Mucosa of descending colon (tissue), 3 donors: ENCODE data around the gene CAPN15. TPM values are rescaled to one million over a fixed set of nuclear protein-coding genes. Genes with fewer than 3 reads are reported as not detected.
A peak's percentile ranks its signal among the peaks of the same experiment; 100 is the strongest.

Experiments used
- ATAC-seq: fragments of 200-7000 bp; cut with Tn5 transposase; one replicate; pipeline ENCODE4 v1.9.1; 2020; ENCODE audit warnings: mild to moderate bottlenecking, moderate library complexity
- DNase-seq, 3 donors: peaks; one replicate each; pipeline ENCODE4 v3.0.0-alpha.2; 2020
- H3K36me3 ChIP-seq: fragments of 200-600 bp; one replicate; pipeline ENCODE4 v1.8.0; 2021; ENCODE audit warnings: low read depth, mild to moderate bottlenecking
- H3K4me1 ChIP-seq: fragments of 200-600 bp; one replicate; pipeline ENCODE4 v1.8.0; 2021; ENCODE audit warnings: low read depth, mild to moderate bottlenecking
- H3K4me3 ChIP-seq: fragments of 200-600 bp; one replicate; pipeline ENCODE4 v1.8.0; 2021; ENCODE audit warnings: mild to moderate bottlenecking
- H3K9me3 ChIP-seq: fragments of 200-600 bp; one replicate; pipeline ENCODE4 v1.8.0; 2021; ENCODE audit warnings: mild to moderate bottlenecking
- CTCF ChIP-seq: fragments of 200-600 bp; IDR thresholded peaks from one replicate; pipeline ENCODE4 v1.8.0; 2022; ENCODE audit warnings: antibody characterized with exemption, mild to moderate bottlenecking
- intact Hi-C, 2 donors: fragments of 100-400 bp; cut with DNase I in 1 of 2; cut with micrococcal nuclease in 1 of 2; formaldehyde crosslinking; loops; one replicate each; pipeline versions ENCODE4 v1.11.0 to v1.11.1; 2022; cut with DNase I, micrococcal nuclease
- total RNA-seq, 3 donors: library from RNA; stranded (reverse); fragmentation: NEBNext Ultra II Directional in 2 of 3; extraction: Animal tissue kit (Norgen Biotek cat#: 25700) in 2 of 3; gene quantifications; one replicate each; pipeline versions ENCODE4 v1.2.1 to v1.2.4, GENCODE V29; 2021 to 2023
- donor health status: DM: no; HTN: no; CAD: no; lungs with moderate emphysema.
- donor health status: DM: no; HTN: no; CAD: no.
- donor health status: DM: no; HTN: yes; CAD: no.

Gene CAPN15
- total RNA-seq, 3 donors from 2014 or later = 73.5 to 110 (median 109) TPM

GRCh38 chr16:590188-590814 lies 62.8 kb downstream of the CAPN15 start:
- DNase-seq (peak in 1 of 3 donors; percentile 75), ATAC-seq (no peak)
- Histone ChIP-seq H3K36me3 (no peaks in the 10 kb centered on the region), H3K4me3 (peak overlapping the region; percentile 43), H3K9me3 (no peaks in the 10 kb centered on the region), H3K4me1 (peaks cover 50% of the 10 kb centered on the region)
- TF ChIP-seq CTCF = no peak
- intact Hi-C loops = loop anchor here in 1 of 2 donors (10.0 kb wide), 1 partner anchor 64 kb away; no protein-coding TSS in a partner anchor

DNA sequence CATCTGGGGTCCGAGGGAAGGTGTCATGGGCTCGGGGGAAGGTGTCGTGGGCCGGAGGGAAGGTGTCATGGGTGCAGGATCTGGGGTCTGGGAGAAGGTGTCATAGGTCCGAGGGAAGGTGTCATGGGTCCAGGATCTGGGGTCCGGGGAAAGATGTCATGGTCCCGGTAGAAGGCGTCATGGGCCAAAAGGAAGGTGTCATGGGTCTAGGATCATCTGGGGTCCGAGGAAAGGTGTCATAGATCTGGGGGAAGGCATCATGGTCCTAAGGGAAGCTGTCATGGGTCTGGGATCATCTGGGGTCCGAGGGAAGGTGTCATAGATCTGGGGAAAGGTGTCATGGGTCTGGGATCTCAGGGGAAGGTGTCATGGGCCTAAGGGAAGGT lies 63.3 kb downstream of the CAPN15 start:
- Histone ChIP-seq H3K9me3 (no peaks in the 10 kb centered on the region), H3K4me1 (peaks cover 53% of the 10 kb centered on the region), H3K4me3 (peak overlapping the region; percentile 43), H3K36me3 (no peaks in the 10 kb centered on the region)
- no peak for TF ChIP-seq CTCF
- intact Hi-C loops = loop anchor here in 1 of 2 donors (10.0 kb wide), 1 partner anchor 64 kb away; no protein-coding TSS in a partner anchor
- DNase-seq = no peak
- ATAC-seq = no peak

DNA sequence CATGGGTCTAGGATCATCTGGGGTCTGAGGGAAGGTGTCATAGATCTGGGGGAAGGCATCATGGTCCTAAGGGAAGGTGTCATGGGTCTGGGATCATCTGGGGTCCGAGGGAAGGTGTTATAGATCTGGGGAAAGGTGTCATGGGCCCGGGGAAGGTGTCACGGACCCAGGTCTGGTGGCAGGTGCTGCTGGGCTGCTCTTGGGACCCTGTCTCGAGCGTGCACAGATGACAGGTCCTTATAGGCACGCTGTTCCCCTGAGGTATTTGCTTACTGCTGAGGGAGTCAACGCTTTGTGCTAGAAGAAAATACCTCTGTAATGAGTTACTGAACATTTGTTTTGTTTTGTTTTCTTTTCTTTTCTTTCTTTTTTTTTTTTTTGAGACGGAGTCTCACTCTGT lies 63.7 kb downstream of the CAPN15 start:
- Histone ChIP-seq H3K4me3 (no peak overlapping the region), H3K36me3 (no peaks in the 10 kb centered on the region), H3K4me1 (peaks cover 56% of the 10 kb centered on the region), H3K9me3 (no peaks in the 10 kb centered on the region)
- DNase-seq (no peak), ATAC-seq (no peak)
- no peak for TF ChIP-seq CTCF
- intact Hi-C loops = loop anchor here in 1 of 2 donors (10.0 kb wide), 1 partner anchor 64 kb away; no protein-coding TSS in a partner anchor

DNA sequence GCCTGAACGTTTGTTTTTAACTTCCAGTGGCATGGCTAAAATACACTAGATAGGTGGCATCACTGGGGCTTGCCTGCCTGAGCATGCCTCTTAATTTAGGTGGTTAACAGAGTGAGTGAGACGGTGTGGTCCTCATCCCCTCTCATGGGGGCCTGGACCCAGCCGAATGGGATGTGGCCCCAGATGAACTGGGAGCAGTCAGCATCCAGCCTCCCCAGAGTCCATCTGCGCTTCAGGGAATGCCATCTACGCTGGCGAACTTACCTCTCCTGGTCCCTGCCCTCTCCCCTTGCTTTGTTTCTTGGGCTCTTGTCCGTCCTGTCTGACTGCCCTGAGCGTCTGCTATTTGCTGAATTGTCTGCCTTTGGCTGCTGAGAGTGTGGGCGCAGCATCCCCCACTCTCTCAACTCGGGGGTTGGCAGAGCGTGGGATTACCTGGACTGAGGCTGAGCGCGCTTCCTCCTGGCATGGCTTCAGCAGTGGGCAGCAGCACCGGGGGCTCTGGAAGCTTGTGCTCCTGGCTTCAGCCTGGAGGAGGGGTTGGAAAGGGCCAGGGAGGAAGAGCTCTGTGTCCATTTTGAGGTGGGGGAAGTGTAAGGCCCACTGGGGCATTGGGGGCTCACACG lies 64.5 kb downstream of the CAPN15 start:
- TF ChIP-seq CTCF = no peak
- peaks cover 55% of the 10 kb centered on the region for H3K4me1 ChIP-seq
- no peak for ATAC-seq

GRCh38 chr16:592518-593306 lies 65.2 kb downstream of the CAPN15 start:
- Histone ChIP-seq H3K36me3 (no peaks in the 10 kb centered on the region), H3K4me1 (peaks cover 50% of the 10 kb centered on the region), H3K4me3 (no peak overlapping the region), H3K9me3 (no peaks in the 10 kb centered on the region)
- no peak for TF ChIP-seq CTCF
- ATAC-seq (no peak), DNase-seq (peak; percentile 50 to 75 (median 70))
- intact Hi-C loops = loop anchor here in 1 of 2 donors (10.0 kb wide), 1 partner anchor 62 kb away; no protein-coding TSS in a partner anchor

More for the DNA sequence above, 64.5 kb downstream of the CAPN15 start:
- DNase-seq = no peak
- no peak overlapping the region for H3K4me3 ChIP-seq
- H3K9me3 ChIP-seq = no peaks in the 10 kb centered on the region
- no peaks in the 10 kb centered on the region for H3K36me3 ChIP-seq
- intact Hi-C loops = loop anchor here in 1 of 2 donors (10.0 kb wide), 1 partner anchor 63 kb away; no protein-coding TSS in a partner anchor
